Chondrocyte (in vitro differentiated cells): ENCODE results near the gene STIM1. TPM values are rescaled to one million over a fixed set of nuclear protein-coding genes. Genes with fewer than 3 reads are reported as not detected.

Experiments used
- DNase-seq: peaks from one replicate; pipeline ENCODE4 v3.0.0; 2021; ENCODE audit warnings: mixed read lengths, low spot score
- H3K27ac Mint-ChIP-seq: one replicate; pipeline ENCODE4 v1.8.0; 2021; ENCODE audit warnings: mild to moderate bottlenecking, moderate library complexity, mixed read lengths; ENCODE audit not compliant: unreplicated experiment
- H3K27me3 Mint-ChIP-seq: 2 replicates; pipeline ENCODE4 v1.8.0; 2021; ENCODE audit warnings: low read depth, mixed read lengths
- H3K36me3 Mint-ChIP-seq: 2 replicates; pipeline ENCODE4 v1.8.0; 2021; ENCODE audit warnings: low read depth, mixed read lengths
- H3K4me1 Mint-ChIP-seq: 2 replicates; pipeline ENCODE4 v1.8.0; 2021; ENCODE audit warnings: low read depth, mild to moderate bottlenecking, mixed read lengths
- H3K4me3 Mint-ChIP-seq: one replicate; pipeline ENCODE4 v1.8.0; 2021; ENCODE audit warnings: mild to moderate bottlenecking, moderate library complexity, mixed read lengths; ENCODE audit not compliant: unreplicated experiment
- H3K9me3 Mint-ChIP-seq: 2 replicates; pipeline ENCODE4 v1.8.0; 2021; ENCODE audit warnings: low read depth, mixed read lengths
- CTCF ChIP-seq: fragments of 200-600 bp; sonication (generic); IDR thresholded peaks from 2 replicates; pipeline ENCODE4 v1.5.0; 2021; ENCODE audit warnings: antibody characterized with exemption, mild to moderate bottlenecking, moderate library complexity
- total RNA-seq: library from RNA; stranded (reverse); gene quantifications from 3 replicates; pipeline ENCODE4 v1.2.1, GENCODE V29; 2021

Gene STIM1
- total RNA-seq, 1 donor from 2014 or later: 50.7 TPM

DNA sequence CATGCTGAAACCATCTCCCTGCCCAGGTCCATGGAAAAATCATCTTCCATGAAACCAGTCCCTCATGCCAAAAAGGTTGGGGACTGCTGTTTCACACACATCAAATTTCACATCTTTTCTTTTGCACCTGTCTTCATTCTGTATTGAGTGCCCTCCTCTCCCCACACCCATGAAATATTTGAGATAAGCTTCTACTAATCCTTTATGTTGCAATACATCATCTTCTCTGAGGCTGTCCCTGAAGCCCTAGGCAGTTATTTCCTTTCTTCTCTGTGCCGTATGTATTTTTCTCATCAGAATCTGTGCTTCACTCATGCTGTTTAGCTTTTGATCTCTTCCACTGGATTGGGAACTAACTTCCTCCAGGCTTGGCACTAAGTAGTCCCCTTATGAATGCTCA, 199.2 kb downstream of the STIM1 start:
- DNase-seq: no peak
- Mint-ChIP-seq H3K4me3 (no peak overlapping the region), H3K27ac (no peak overlapping the region), H3K36me3 (peaks cover 6% of the 10 kb centered on the region), H3K9me3 (no peaks in the 10 kb centered on the region), H3K27me3 (no peaks in the 10 kb centered on the region), H3K4me1 (peaks cover 7% of the 10 kb centered on the region)
- no peak for TF ChIP-seq CTCF

GRCh38 chr11:4059424-4059823, 204.0 kb downstream of the STIM1 start:
- Mint-ChIP-seq H3K27ac (no peak overlapping the region), H3K4me1 (peaks cover 19% of the 10 kb centered on the region), H3K9me3 (no peaks in the 10 kb centered on the region), H3K27me3 (no peaks in the 10 kb centered on the region), H3K4me3 (no peak overlapping the region), H3K36me3 (peaks cover 5% of the 10 kb centered on the region)
- no peak for DNase-seq
- no peak for TF ChIP-seq CTCF

DNA sequence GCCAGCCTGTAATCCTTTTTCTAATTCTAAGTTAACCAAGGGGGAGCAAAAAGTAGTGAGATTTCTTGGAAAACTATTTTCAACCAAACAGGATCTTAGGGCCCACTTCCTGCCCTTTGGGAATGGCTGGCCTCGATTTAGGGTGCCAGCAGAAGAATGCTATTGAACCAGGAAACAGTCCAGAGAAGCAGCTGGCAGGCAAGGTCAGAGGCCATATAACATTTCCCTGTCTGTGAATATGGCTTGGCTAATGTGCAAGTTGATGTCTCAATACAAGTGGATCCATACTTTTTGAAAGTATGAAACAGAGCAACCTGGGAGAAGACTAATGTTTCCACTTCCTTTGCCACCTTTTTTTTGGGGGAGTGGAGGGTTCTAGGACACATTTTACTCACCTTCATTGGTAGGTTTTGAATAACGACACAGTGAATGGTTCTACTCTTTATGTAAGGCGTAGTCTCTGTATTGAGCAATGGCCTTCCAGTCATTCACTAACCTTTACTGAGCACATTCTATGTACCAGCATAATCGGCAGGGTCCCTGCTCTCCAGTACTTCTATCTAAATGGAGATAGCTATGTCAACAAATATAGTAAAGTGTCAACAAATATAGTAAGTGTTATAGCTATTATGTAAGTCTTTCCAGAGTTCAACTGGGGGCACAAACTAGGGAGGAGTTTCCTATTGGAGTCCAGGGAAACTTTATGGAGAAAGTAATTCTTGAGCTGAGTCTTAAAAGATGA, 204.9 kb downstream of the STIM1 start:
- H3K9me3 Mint-ChIP-seq: no peaks in the 10 kb centered on the region
- no peak for TF ChIP-seq CTCF
- no peak for DNase-seq
- peaks cover 20% of the 10 kb centered on the region for H3K4me1 Mint-ChIP-seq
- no peaks in the 10 kb centered on the region for H3K27me3 Mint-ChIP-seq
- H3K4me3 Mint-ChIP-seq: no peak overlapping the region
- H3K36me3 Mint-ChIP-seq: peaks cover 5% of the 10 kb centered on the region
- no peak overlapping the region for H3K27ac Mint-ChIP-seq

DNA sequence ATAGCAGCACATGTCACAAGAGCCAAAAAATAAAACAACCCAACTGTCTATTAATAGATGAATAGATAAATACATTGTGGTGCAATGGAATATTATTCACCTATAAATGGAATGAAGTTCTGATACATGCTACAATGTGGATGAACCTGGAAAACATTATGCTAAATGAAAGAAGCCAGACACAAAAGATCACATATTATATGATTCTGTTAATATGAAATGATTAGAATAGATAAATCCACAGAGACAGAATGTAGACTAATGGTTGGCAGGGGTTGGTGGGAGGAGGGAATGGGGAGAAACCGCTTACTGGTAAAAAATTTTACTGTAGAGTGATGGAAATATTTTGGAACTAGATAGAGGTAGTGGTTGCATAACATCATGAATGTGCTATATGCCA, 206.2 kb downstream of the STIM1 start:
- Mint-ChIP-seq H3K36me3 (peaks cover 5% of the 10 kb centered on the region), H3K4me3 (no peak overlapping the region), H3K27me3 (no peaks in the 10 kb centered on the region), H3K9me3 (no peaks in the 10 kb centered on the region), H3K4me1 (peaks cover 20% of the 10 kb centered on the region), H3K27ac (no peak overlapping the region)
- no peak for TF ChIP-seq CTCF
- no peak for DNase-seq

DNA sequence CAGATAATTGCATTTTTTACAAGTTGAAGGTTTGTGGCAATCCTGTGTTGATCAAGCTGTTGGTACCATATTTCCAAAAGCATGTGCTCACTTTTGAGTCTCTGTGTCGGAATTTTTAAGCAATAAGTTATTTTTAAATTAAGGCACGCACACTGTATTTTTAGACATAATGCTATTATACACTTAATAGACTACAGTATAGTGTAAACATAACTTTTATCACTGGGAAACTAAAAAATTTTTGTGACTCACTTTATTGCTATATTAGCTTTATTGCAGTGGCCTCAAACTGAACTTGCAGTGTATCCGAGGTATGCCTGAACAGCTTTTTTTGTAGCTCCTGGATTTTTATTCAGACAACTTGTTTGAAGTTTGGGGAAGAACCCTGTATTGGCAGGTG, 207.9 kb downstream of the STIM1 start:
- Mint-ChIP-seq H3K4me3 (no peak overlapping the region), H3K27ac (peak overlapping the region; percentile 36), H3K27me3 (no peaks in the 10 kb centered on the region), H3K9me3 (no peaks in the 10 kb centered on the region), H3K36me3 (peaks cover 5% of the 10 kb centered on the region), H3K4me1 (peaks cover 14% of the 10 kb centered on the region)
- TF ChIP-seq CTCF: no peak
- DNase-seq: no peak
